Measurements from ENCODE around the gene ZYG11A.
A peak's percentile ranks its signal among the peaks of the same experiment; 100 is the strongest.
"Not testable (repeated sequence)": the region's sequence is repeated elsewhere in the genome, so short reads cannot be mapped to it uniquely, and the experiment has no call there.

The ZYG11A gene

GRCh38 chr1:52842643-52843310 lies at the start of gene ZYG11A:
TSS of gene ZYG11A (plus strand) at chr1:52842760. CDS start at chr1:52842884, 124 bp downstream.
- peak; percentile 39 for DNase-seq

GRCh38 chr1:52793717-52794116 lies 48.8 kb upstream of the ZYG11A start:
- not testable (repeated sequence) for DNase-seq

GRCh38 chr1:52795464-52795863 lies 47.1 kb upstream of the ZYG11A start:
- no peak for DNase-seq

GRCh38 chr1:52798331-52798730 lies 44.2 kb upstream of the ZYG11A start:
- DNase-seq, result no peak

GRCh38 chr1:52801011-52801410 lies 41.5 kb upstream of the ZYG11A start:
- no peak for DNase-seq

GRCh38 chr1:52804083-52804482 lies 38.5 kb upstream of the ZYG11A start:
- DNase-seq, result not testable (repeated sequence)

- DNase-seq, result no peak
Measured at GRCh38 chr1:52814465-52814864, 28.1 kb upstream of the ZYG11A start.

GRCh38 chr1:52820830-52821229 lies 21.7 kb upstream of the ZYG11A start:
- DNase-seq, result not testable (repeated sequence)

GRCh38 chr1:52825868-52826267 lies 16.7 kb upstream of the ZYG11A start:
- DNase-seq, result no peak

- DNase-seq, result no peak
Measured at GRCh38 chr1:52834798-52835197, 7.8 kb upstream of the ZYG11A start.

GRCh38 chr1:52836035-52836434 lies 6.5 kb upstream of the ZYG11A start:
- DNase-seq, result no peak

GRCh38 chr1:52839175-52839574 lies 3.4 kb upstream of the ZYG11A start:
- DNase-seq, result not testable (repeated sequence)

GRCh38 chr1:52845119-52845518 lies 2.6 kb downstream of the ZYG11A start:
- not testable (repeated sequence) for DNase-seq

GRCh38 chr1:52848423-52848822 lies 5.9 kb downstream of the ZYG11A start:
- DNase-seq, result no peak

- no peak for DNase-seq
Measured at GRCh38 chr1:52850951-52851350, 8.4 kb downstream of the ZYG11A start.

GRCh38 chr1:52852854-52853253 lies 10.3 kb downstream of the ZYG11A start:
- DNase-seq, result no peak

GRCh38 chr1:52855584-52855983 lies 13.0 kb downstream of the ZYG11A start:
- no peak for DNase-seq

- no peak for DNase-seq
Measured at GRCh38 chr1:52856026-52856425, 13.5 kb downstream of the ZYG11A start.

GRCh38 chr1:52857443-52857842 lies 14.9 kb downstream of the ZYG11A start:
- DNase-seq, result no peak

GRCh38 chr1:52862666-52863458 lies 20.3 kb downstream of the ZYG11A start:
- no peak for DNase-seq

- DNase-seq, result no peak
Measured at GRCh38 chr1:52867087-52867863, 24.7 kb downstream of the ZYG11A start.

- not testable (repeated sequence) for DNase-seq
Measured at GRCh38 chr1:52869727-52870126, 27.2 kb downstream of the ZYG11A start.

- no peak for DNase-seq
Measured at GRCh38 chr1:52876843-52877242, 34.3 kb downstream of the ZYG11A start.

- DNase-seq, result no peak
Measured at GRCh38 chr1:52877554-52877953, 35.0 kb downstream of the ZYG11A start.
